NCI-H526 treated with DMSO at 0.1 percent for 48 hours (cell line): ENCODE measurements around the gene TIGAR.

Source experiments
- DNase-seq: peaks from one replicate; lab custom pipeline; 2025; lab: John Stamatoyannopoulos, UW

The TIGAR gene

DNA sequence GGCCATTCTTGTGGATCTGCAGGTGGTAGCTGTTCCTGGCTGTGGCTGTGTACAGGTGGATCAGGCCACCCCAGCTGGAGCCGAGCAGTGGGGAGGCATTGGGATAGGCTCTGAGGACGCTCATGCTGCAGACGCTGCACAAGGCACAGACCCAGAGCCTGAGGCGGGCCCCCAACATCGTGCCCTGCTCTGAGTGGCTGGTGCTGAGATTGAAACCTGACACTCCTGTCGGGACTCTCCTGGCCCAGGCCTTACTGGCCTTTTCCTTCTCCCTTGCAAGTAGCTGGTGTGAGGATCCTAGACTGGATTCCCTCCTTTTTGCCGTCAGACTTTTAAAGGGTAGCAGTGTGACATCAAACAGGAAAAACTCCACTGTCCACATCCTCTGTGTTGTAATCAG is 58.4 kb downstream of the TIGAR start, which contains the start of gene FGF23:
Gene FGF23, minus strand, starts transcription at position 308 of the 400 bp plus-strand sequence. Its CDS starts 130 bp downstream, at position 178.
- DNase-seq = no peak

DNA sequence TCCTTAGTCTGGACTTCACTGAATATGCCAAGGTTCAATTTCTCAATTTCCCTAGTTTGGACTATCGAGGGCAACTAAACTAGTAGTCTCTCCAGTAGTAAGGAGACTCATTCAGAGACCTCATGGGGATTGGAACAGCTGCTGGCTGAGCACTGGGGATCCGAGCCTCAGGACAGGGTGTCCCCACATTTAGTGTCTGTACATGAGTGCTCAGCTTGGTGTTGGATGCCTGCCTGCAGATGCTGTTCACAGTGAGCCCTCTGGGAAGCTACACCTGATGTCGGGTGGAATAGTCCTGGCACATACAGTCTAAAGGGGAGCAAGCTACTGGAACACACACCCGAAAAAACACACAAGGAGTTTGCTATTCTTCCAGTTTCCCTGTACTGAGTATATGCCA is 59.3 kb downstream of the TIGAR start:
- no peak for DNase-seq

DNA sequence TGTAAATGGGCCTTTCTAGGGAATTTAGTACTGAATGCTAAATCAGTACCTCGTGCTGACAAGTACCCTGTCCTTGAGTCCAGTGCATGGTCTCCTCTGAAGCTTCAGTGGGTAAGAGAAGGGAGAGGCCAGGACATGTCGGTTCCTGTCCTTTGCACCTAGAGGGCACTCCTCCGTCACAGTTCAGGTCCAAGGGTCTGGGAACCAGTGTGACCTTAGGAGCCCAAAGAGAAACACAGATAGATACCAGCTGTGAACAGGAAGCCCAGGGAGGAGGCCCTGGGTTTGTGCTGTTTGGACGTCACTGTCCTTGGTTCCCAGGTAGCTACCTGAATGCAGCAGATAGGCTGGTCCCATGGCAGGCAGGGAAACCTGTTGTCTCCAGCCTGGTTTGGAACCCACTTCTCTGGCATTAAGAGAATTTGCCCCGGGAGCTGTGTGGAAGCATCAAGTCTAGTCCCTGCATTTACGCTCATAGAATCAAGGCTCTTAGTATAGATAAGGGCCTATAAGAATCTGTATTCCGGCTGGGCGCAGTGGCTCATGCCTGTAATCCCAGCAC is 62.4 kb downstream of the TIGAR start:
- no peak for DNase-seq

DNA sequence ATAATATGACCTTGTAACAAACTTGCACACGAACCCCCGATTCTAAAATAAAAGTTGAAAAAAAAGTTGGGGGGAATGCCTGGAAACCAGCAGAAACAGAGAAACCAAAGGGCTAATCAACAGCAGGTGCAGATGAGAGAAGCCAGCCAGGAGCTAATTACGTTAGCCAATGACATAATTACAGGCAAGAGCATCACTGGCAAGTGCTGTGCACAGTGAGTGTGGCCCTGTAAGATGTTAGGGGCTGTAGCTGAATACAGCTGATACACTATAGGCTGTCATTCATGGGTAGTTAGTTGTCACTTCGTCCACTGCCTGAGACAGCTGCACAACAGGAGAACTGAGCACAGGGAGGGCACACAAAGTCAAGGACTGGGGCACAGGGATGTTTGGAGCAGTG is 65.8 kb downstream of the TIGAR start:
- DNase-seq = no peak

DNA sequence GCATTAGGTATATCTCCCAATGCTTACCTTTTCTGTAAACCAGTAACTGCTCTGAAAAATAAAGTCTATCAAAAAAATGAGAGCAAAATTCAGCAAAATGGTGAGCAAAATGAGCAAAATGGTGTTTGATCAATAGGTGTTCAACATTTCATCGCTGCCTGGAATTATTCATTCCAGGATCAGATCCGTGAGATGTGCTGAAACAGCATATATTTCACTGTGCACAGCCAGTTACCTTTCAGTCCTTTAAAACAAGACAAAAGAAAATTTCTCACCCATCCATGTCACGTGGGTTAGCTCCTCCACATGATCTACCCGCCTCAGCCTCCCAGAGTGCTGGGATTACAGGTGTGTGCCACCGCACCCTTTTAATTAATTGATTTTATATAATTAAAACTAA is 66.6 kb downstream of the TIGAR start:
- DNase-seq = no peak

DNA sequence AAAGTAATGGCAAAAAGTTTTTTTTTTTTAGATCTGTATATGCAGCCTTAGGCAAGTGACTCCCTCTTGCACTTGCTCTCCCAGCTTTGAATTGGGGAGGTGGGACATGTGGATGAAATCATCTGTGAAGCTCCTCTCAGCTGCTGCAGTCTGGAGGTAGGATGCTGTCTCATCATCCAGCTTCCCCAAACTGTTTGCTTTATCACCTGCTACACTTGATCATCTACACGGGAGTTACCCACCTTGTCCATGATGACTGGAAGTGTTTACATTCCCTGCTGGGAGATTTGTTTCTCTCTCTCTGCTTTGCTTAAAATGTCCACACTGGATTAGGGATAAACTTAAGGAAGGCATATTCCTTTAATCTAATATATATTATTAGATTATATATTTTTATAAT is 67.0 kb downstream of the TIGAR start:
- no peak for DNase-seq

DNA sequence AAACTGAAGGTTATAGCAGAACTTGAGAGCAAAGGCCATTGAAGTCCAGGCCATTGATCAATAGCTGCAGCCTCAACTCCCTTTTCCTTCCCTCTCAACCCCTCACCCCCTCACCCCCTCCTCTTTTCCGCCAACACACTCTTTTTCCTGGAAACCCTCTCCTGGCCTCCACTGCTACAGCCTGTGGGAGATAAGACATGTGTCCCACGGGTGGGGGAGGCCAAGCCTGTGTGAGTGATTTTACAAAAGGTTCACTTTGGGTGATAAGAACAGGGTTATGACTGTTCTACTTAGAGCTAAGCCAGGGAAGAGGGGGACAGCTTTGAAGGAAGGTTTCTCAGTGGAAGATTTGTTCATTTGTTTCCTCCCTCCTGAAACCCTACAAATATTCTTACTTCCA is 67.6 kb downstream of the TIGAR start:
- no peak for DNase-seq

DNA sequence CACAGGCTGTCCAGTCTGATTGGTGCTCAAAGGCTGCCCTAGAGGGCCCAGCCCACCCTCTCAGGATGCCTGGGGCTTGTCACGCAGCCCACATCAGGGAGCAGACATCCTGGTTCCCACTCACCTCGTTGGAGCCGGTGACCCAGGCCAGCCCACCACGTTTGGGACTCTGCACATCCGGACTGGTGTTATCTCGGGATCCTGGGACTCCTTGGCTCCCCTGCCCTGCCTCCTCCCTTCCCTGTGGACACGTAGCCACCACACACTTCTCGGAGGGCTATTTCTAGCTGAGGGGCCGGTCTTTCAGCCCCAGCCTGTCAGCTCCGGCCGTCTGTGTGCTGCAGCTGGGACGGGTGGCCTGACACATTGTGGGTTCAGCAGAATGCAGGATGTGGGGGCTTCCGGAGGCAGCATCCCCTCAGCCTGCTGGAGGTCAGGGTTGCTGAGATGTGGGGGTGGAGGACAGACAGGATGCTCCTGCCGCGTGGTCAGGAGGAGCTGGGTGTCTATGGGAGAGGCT is 71.3 kb downstream of the TIGAR start:
- DNase-seq = no peak

DNA sequence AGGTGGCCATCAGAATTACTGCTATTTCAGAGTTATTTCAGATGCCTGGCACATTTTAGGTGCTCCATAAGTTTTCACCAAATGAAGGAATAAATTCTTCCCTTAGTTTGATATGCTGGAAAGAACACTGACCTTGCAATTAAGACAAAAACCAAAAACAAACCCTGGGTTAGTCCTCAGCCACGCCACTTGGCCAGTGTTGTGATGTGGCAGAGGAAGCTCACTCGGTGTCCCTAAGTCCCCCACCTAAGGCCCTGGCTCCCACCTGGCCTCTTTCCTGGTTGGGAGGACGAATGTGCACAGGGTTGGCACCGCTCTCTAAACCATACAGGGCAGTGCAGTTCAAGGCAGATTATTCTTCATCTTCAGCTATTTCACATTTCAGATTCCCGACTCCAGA is 72.2 kb downstream of the TIGAR start:
- DNase-seq = no peak

DNA sequence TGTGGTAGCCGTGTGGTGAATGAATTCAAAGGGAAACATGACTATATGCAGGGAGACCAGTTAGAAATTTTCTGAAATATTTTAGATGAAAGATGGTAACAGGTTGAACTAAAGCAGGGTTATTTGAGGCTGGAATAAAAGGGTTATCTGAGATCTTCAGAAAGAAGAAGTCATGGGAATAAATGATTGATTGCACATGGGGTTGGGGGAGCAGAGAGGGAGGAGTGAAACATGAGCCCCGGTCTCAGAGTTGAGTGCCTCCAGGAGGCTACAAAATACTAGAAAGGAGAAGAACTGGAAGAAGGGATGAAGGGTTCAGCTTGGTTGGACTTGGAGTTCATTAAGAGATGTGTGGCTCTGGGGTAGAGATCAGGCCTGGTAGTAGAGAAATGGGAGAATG is 74.8 kb downstream of the TIGAR start:
- DNase-seq = no peak

DNA sequence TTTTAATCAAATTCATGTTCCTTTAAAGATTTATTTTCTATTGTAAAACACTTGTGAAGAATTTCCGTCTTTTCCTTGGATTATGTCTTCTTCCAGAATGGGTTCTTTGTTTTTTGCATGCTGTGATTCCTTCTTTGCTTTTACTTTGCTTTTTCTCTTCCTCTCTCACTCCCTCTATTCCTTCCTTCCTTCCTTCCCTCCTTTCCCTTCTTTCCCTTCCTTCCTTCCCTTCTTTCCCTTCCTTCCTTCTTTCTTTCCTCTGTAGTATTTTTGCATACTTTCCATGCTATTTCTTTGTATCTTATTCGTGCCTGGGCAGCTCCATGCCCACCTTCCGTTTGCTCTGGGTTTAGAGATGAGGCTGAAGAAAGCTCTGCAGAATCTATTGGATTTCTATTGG is 80.1 kb downstream of the TIGAR start:
- DNase-seq = no peak

DNA sequence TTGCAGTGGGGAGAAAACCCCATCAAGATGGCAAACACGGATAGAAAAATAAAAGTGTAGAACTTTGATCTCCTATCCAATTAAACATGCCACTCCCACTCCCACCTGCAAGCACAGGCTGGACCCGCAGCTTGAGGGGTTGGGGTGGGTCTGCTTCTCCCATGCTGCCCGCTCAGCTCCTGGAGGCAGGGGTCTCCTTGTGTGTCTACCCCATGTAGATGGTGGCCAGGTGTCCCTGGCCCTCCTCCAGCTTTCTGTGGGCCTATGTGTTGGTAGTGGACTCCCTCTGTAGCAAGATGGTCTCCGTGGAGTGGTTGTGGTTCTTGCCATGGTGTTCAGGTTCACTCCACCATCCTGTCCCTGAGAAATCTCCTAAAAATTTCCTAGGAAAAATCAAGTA is 82.0 kb downstream of the TIGAR start:
- DNase-seq = no peak
